ENCODE measurements around the gene SIVA1.
A peak's percentile ranks its signal among the peaks of the same experiment; 100 is the strongest.

SIVA1 gene

GRCh38 chr14:104797115-104798044 lies 44.4 kb downstream of the SIVA1 start:
- no peak for DNase-seq (ENCODE audit: low read depth)

DNA sequence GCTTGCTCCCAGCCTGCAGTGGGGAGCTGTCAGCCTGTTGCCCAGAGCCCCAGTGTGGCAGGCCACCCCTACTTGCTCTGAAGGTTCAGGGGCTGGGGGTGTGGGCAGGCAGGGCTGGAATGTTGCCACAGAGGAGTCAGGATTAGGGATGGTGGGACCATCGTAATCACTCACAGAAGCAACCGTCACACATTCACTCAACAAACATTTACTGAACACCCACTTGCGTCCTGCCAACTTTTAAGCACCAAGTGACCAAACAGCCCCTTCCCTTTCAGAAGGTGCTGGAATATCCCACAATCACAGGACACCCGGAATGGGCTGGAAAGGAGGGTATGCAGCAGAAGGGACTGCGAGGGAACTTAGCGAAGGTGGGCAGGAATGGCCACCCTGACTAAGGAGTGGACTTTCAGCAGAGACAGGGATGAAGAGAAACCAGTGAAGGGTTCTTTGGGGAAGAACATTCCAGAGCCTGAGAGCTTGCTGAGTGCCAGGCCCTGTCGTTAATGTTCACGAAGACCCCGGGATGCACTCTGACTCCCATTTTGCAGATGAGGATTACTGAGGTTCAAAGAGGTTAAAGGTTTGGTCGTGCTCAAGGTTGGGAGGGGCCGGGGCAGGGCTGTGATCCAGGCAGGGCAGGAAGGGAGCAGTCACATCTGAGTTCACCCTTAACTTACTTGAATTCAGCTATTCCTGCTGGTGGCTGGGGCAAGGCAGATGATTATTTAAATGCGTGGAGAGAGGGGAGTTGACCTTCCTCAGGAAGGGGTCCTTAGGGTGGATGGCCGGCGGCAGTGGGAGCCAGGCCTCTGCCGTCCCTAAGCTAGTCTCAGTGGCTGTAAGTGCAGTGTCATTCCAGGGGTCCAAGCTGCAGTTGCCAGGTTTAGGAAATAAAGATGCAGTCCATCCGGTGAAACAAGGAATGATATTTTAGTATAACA lies 45.6 kb downstream of the SIVA1 start:
- DNase-seq (ENCODE audit: low read depth): no peak

- no peak for DNase-seq (ENCODE audit: low read depth)
Measured at GRCh38 chr14:104799244-104800014, 46.5 kb downstream of the SIVA1 start.

GRCh38 chr14:104800015-104800770 lies 47.2 kb downstream of the SIVA1 start:
- peak; percentile 67 for DNase-seq (ENCODE audit: low read depth)

- DNase-seq (ENCODE audit: low read depth): peak; percentile 44
Measured at GRCh38 chr14:104800771-104801519, 48.0 kb downstream of the SIVA1 start, which contains the start of gene ZBTB42. ZBTB42 (plus strand) TSS chr14:104801101; CDS start chr14:104801198, 97 bp downstream.

- no peak for DNase-seq (ENCODE audit: low read depth)
Measured at GRCh38 chr14:104801520-104802393, 48.8 kb downstream of the SIVA1 start.

DNA sequence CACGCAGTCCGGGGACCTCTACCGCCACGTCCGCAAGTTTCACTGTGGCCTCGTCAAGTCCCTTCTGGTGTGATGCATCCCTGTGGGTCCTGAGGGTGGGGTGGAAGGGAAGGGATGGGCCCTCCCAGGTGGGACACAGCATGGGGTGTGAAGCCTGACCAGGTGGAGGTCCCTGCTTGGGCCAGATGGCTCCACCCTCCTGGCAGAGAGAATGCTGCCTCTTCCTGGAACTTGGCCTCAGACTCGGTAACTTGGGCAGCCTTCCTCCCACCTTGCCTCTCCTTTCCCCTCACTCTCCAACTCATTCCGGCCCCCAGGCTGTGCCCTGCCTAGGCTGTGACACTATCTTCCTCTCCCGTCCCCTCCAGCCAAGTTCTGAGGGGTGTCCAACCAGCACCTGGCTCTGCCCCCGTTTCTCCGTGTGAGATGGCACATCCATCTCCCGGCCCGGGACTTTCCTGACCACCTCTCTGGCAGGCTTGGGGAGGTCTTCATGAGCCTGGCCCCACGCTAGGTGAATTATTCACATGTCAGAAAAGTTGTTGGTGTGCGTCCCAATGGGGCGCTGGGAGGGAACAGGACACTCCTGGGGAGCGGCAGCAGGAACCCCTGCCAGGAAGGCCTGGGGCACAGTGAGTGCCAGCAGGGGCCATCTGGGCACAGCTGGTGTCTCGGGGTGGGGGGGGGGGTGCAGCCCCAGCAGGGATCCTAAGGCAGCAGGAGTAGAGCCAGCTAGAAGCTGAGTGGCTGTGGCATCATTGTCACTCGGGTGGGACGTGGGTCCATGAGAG lies 49.6 kb downstream of the SIVA1 start:
- no peak for DNase-seq (ENCODE audit: low read depth)

DNA sequence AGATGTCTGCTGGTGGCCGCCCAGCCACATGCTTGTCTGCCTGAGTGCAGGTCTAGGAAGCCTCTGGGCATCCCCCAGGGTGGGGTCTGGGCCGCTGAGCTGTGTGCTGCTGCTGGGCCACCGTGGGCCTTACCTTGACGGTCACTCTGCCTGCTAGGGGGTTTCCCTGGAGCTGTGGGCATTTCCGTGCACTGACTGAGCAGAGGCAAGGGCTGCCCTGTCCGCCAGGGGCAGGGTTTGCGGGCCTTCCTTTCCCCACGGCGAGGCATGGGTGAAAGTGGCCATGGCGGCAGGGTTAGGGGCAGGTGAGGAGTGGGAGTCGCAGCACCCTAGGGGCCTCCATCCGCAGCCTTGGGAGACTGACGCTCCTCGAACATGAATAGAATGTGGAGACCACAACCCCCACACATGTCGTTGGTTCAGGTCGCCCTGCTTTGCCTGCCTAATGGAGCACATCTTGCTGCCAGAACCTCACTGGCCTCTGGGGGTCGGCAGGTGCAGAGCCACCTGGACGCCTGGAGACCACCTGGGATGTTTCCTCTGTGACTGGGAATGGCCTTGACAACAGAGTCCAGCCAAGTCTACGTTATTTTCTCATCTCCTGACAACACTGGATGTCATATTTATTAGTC lies 50.4 kb downstream of the SIVA1 start:
- DNase-seq (ENCODE audit: low read depth): no peak

DNA sequence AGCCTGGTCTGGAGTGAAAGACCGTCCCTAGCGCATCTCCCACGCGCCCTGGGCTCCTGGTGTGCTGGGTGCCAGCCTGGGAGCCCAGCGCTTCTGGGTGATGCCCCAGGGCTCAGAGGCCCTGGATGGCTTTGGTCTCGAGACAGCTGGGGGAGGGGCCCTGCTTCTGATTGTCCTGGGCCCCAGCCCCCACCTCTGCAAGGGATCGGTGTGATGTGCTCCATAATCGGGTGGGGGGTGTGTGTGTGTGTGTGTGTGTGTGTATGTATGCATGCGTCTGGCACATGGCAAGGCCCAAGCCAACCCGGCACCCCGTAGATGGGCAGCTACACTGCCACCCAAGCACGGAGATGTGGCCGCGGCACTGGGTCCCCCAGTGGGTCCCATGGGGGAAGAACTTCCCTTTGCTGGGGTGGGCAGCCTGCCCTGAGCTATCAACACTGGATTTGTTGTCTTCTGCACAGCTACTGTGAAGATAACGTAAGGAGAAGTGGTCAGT lies 51.0 kb downstream of the SIVA1 start:
- no peak for DNase-seq (ENCODE audit: low read depth)

GRCh38 chr14:104804481-104805325 lies 51.8 kb downstream of the SIVA1 start:
- no peak for DNase-seq (ENCODE audit: low read depth)

DNA sequence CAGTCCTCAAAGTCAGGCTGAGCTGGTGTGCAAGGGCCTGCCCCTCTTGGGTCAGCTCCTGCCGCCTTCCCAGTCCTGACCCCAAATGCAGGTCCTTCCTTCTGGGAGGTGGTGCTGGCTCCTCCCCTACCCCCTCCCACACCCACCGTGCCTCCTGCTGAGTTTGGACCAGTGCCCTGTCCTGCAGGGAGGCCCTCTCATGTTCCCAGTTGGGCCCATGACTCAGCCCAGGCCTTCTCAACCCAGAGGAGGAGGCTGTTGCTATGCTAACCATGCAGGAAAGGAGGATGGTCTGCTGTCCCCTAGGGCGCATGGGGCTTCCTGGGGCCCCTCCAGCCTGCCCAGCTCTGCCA lies 52.4 kb downstream of the SIVA1 start:
- DNase-seq (ENCODE audit: low read depth): no peak

DNA sequence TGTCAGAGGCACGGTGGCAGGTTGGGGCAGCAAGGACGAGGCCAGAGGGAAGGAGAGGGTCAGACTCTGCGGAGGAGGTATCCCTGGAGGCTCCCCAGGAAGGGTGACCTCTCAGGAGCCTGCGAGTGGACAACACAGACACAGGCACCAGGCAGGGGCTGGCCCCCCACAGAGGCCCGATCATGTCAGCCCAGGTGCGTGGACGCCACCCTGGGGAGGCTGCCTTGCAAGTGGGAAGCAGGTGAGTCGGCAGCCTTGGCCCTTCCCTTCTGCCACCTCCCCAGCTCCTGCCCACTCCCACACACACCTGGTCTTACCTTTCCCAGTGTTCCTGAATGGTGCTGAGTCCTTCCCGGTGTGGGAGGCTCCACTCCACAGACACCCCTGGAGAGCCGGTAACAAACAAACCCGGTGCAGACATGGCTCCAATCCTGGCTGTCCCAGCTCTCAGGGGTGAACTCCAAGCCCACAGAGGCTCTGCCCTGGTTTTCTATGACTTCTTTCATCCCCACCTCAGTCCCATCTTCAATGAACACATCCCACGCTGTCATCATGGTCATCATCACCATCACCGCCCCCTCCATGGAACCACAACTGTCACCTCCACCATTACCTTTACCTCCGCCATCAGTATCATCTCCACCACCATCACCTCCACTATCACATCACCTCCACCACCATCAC lies 53.1 kb downstream of the SIVA1 start:
- DNase-seq (ENCODE audit: low read depth): no peak

- DNase-seq (ENCODE audit: low read depth): no peak
Measured at GRCh38 chr14:104806625-104807465, 53.9 kb downstream of the SIVA1 start.

- no peak for DNase-seq (ENCODE audit: low read depth)
Measured at GRCh38 chr14:104808456-104808855, 55.5 kb downstream of the SIVA1 start.
